SK-N-MC (cell line): ENCODE measurements around the gene P4HA2.

ENCODE experiments used
- EZH2 ChIP-seq: fragments of 200-600 bp; sonication (generic); IDR thresholded peaks from one replicate; pipeline ENCODE4 v1.6.1; 2017; ENCODE audit warnings: antibody characterized with exemption
- POLR2AphosphoS5 ChIP-seq: IDR thresholded peaks from 2 replicates; pipeline ENCODE4 v1.6.1; 2012; ENCODE audit warnings: mild to moderate bottlenecking, low read depth, low read length, borderline replicate concordance

DNA sequence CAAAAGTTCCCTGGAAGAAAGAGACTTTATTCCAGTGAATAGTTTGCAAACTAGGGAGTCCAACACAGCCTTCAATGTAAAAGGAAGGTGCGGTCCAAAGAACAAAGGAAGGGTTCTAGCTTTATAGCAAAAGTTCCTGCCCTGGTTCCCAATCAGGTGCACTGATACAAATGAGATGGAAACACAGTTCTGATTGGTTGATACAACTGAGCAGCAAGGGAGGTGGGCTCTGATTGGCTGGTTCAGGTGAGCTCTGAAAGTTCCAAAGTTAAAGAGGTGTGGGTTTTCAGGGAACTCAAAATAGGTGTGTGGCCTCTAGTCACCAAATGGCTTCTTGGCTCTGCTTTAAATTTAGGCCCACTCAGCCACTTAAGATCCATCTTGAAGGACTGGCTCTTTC, 43.1 kb downstream of the P4HA2 start:
- no peak for TF ChIP-seq EZH2
- no peak for TF ChIP-seq POLR2AphosphoS5
